ENCODE results near the gene MDK. TPM values are rescaled to one million over a fixed set of nuclear protein-coding genes. Genes with fewer than 3 reads are reported as not detected.

The MDK gene
- polyA plus RNA-seq, 2 of the 4 experiments (the other 2 are of a cell fraction), result 13.6 to 18.4 TPM

GRCh38 chr11:46351606-46352005, 29.9 kb upstream of the MDK start:
- Histone ChIP-seq H3K9me3 (no peaks in the 10 kb centered on the region), H3K27ac (no peak overlapping the region), H3K4me3 (no peak overlapping the region), H3K4me2 (no peak overlapping the region), H3K4me1 (peaks cover 16% of the 10 kb centered on the region)
- no peak for ATAC-seq
- DNase-seq (ENCODE audit: low read depth in 1 of 2, low spot score in 1 of 2), result no peak
- POLR2A ChIA-PET, result no interaction called here
- 86% methylated on average over 5 of the region's 5 CpGs for WGBS (ENCODE audit: missing lambda C conversion rate)
- CTCF ChIA-PET, result interaction anchor here (0.9 to 25.2 kb wide), 8 partner anchors 16 to 112 kb away, joined by 3 to 325 read pairs (median 6); partner anchors contain the start of gene CHRM4
- TF ChIP-seq NPAS2 (CRISPR knock-in tag; IDR thresholded peaks at IDR 0.05; ENCODE audit: borderline replicate concordance) (no peak), ZSCAN20 (CRISPR knock-in tag; IDR thresholded peaks at IDR 0.05) (no peak), KDM1A (IDR thresholded peaks at IDR 0.05; ENCODE audit: low read depth) (no peak), FOSL2 (IDR thresholded peaks at IDR 0.05) (no peak), FOSL2 (CRISPR knock-in tag; IDR thresholded peaks at IDR 0.05) (no peak), EP300 (IDR thresholded peaks at IDR 0.05) (no peak), MAX (IDR thresholded peaks at IDR 0.05) (no peak), JUN (IDR thresholded peaks at IDR 0.05) (no peak), HMGXB4 (CRISPR knock-in tag; IDR thresholded peaks at IDR 0.05; ENCODE audit: borderline replicate concordance) (no peak), GATA3 (IDR thresholded peaks at IDR 0.05; ENCODE audit: borderline replicate concordance) (no peak), FOSB (CRISPR knock-in tag; IDR thresholded peaks at IDR 0.05) (no peak), REST (IDR thresholded peaks at IDR 0.05) (no peak), RCOR1 (IDR thresholded peaks at IDR 0.05; ENCODE audit: low read depth, low read length) (no peak), TP53 (CRISPR knock-in tag; IDR thresholded peaks at IDR 0.05) (no peak), ZC3H11A (IDR thresholded peaks at IDR 0.05) (no peak), FOXS1 (CRISPR knock-in tag; IDR thresholded peaks at IDR 0.05) (no peak), NFE2L2 (conservative IDR thresholded peaks at IDR 0.05; ENCODE audit: low read length) (no peak), SREBF2 (IDR thresholded peaks at IDR 0.05) (no peak), CHD4 (IDR thresholded peaks at IDR 0.05; ENCODE audit: borderline replicate concordance) (no peak)
- TF ChIP-seq, protein P1, sequence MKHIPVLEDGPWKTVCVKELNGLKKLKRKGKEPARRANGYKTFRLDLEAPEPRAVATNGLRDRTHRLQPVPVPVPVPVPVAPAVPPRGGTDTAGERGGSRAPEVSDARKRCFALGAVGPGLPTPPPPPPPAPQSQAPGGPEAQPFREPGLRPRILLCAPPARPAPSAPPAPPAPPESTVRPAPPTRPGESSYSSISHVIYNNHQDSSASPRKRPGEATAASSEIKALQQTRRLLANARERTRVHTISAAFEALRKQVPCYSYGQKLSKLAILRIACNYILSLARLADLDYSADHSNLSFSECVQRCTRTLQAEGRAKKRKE (CRISPR knock-in tag; IDR thresholded peaks at IDR 0.05; ENCODE audit: low read depth), result no peak
- no peak for FAIRE-seq

DNA sequence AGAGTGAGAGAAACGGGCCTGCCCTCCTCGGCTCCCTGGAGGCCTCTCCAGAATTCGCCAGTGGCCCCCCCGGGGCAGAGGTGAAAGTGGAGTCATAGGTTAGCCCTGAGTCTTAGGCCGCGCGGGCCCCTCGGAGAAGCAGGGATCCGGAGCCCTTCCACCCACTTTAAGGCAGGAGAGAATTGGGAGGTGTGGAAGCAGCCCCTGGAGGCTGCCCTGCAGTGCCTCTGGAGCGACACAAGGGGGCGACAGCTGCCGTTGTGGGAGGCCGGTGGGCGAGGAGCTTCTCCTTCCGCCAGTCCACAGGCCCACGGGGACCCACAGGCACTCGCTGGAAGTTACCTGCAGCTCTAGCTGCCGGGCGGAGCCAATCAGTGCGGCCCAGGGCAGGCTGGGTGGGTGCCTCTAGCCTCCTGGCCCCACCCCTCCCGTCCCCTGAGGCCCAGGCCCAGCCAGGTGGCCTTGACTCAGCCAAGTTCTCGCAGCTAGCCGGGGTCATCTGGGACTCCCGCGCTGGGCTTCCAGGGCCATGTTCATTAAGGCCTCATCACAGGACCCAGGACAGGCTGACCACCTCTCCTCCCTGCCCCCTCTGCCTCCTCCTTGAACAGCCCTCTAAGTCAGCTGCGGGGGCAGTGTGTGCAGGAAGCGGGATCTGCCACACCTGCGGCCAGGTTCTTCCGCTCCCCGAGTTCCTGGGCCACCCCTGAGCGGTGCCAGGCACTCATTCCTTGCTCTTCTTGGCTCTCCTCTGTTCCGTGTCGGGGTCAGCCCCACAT, 29.2 kb upstream of the MDK start:
- DNase-seq (ENCODE audit: low read depth in 1 of 2, low spot score in 1 of 2), result peak in 1 of 2 experiments; percentile 46
- H3K27ac ChIP-seq, result no peak overlapping the region
- peaks cover 13% of the 10 kb centered on the region for H3K4me1 ChIP-seq

More for the DNA sequence above, 29.2 kb upstream of the MDK start:
- Histone ChIP-seq H3K9me3 (no peaks in the 10 kb centered on the region), H3K4me2 (no peak overlapping the region), H3K4me3 (no peak overlapping the region)
- ATAC-seq, result peak in 1 of 2 experiments; percentile 61; a peak in 3 of 6 replicates
- TF ChIP-seq RNF2 (IDR thresholded peaks at IDR 0.05; ENCODE audit: borderline replicate concordance, low read depth) (no peak), RAD21 (conservative IDR thresholded peaks at IDR 0.05 in 1 of 2, IDR thresholded peaks at IDR 0.05 in 1 of 2) (peak; percentile 26 to 31; a peak in 3 of 5 replicates)
- TF ChIP-seq, protein P2, sequence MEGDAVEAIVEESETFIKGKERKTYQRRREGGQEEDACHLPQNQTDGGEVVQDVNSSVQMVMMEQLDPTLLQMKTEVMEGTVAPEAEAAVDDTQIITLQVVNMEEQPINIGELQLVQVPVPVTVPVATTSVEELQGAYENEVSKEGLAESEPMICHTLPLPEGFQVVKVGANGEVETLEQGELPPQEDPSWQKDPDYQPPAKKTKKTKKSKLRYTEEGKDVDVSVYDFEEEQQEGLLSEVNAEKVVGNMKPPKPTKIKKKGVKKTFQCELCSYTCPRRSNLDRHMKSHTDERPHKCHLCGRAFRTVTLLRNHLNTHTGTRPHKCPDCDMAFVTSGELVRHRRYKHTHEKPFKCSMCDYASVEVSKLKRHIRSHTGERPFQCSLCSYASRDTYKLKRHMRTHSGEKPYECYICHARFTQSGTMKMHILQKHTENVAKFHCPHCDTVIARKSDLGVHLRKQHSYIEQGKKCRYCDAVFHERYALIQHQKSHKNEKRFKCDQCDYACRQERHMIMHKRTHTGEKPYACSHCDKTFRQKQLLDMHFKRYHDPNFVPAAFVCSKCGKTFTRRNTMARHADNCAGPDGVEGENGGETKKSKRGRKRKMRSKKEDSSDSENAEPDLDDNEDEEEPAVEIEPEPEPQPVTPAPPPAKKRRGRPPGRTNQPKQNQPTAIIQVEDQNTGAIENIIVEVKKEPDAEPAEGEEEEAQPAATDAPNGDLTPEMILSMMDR (IDR thresholded peaks at IDR 0.05), result peak; percentile 51
- CTCF ChIA-PET, result interaction anchor here (0.8 to 25.2 kb wide), 8 partner anchors 15 to 113 kb away, joined by 3 to 325 read pairs (median 6); partner anchors contain the start of gene CHRM4
- POLR2A ChIA-PET, result no interaction called here
- WGBS (ENCODE audit: missing lambda C conversion rate), result 76% methylated on average over 26 of the region's 33 CpGs
- no peak for FAIRE-seq

All from A549 (cell line).